Adipose tissue (tissue), 3 donors: ENCODE data around the gene CDC123. TPM values are rescaled to one million over a fixed set of nuclear protein-coding genes. Genes with fewer than 3 reads are reported as not detected.

Source experiments
- H3K27ac ChIP-seq: one replicate; pipeline ENCODE4 v1.5.1; 2013; ENCODE audit warnings: low read depth, low read length
- WGBS, 3 donors: extraction: QIAGEN DNeasy Blood & Tissue Kit; methylation state at CpG; one replicate each; pipeline ENCODE4 v1.1.7; 2013; 5-methylcytosine and 5-hydroxymethylcytosine counted together
- polyA plus RNA-seq, 3 donors: library from polyadenylated mRNA; stranded (reverse); fragments of 200-250 nt; gene quantifications; one replicate each; pipeline ENCODE4 v1.2.3, GENCODE V29; 2013
- donor health status: healthy with polysubstance abuse.
- donor health status: Bipolar disorder and iron deficiency.
- donor health status: healthy.

The CDC123 gene
- polyA plus RNA-seq, 3 donors: 23.9 to 54.3 (median 47.6) TPM

DNA sequence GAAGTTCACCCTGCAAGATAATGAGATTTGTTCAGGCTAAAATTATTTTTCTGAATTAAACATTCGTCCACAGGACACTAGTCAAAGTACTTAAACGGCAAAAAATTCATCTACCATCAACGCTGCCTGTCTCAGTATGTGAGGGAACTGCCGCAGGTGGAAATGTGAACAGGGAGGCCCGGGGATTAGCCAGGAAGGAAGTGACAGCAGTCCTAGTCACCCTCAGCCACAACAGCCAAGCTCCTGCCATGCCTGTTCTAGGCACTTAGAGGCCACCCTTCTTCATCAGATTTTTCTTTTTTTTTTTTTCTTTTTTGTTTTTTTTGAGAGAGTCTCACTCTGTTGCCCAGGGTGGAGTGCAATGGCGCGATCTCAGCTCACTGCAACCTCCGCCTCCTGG lies 9.7 kb upstream of the CDC123 start:
- 61 to 92% (median 72%) methylated on average over 8 of the region's 8 CpGs for whole genome bisulfite sequencing, 3 donors
- no peak overlapping the region for H3K27ac ChIP-seq

DNA sequence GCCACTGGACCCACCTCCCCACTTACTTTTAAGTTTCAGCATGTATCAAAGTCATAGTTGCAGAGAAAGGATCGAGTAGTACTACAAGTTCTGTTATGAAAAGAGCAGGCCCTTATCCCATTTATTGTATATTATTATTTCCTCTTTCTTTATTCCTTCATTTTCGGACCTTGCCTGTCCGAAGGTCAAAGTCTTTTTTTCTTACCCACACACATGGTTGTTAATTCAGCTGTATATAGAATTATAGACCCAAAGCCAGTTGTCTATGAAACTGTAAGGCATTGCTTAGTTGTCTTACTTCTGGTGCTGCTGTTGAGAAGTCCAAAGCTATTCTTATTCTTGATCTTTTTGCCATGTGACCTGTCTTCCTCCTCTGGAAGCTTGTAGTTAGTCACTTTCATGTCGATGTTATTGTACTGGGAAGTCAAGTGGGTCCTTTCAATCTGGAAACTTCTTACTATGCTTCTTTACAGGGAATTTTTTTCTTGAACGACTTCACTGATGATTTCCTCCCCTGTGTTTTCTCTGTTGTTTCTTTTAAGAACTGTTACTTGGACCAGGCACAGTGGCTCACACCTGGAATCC lies 8.6 kb upstream of the CDC123 start:
- H3K27ac ChIP-seq: no peak overlapping the region
- 80 to 85% (median 81%) methylated on average over 5 of the region's 5 CpGs for WGBS, 3 donors

DNA sequence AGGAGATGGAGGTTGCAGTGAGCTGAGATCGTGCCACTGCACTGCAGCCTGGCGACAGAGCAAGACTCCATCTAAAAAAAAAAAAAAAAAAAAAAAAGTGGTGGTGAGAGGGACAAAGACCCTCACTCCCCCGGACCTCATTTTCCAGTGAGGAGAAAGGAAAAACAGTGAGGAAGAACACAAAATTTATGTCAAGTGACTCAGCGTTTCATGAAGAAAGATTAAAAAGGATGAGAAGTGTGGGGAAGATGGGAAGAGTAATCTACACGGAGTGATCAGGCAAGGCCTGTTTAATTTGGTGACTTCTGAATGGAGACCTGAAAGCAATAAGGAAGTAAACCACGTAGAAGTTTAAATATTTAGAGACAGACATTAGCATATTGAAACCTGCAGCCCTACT lies 7.3 kb upstream of the CDC123 start:
- WGBS, 3 donors: 77 to 84% (median 81%) methylated on average over 6 of the region's 6 CpGs
- H3K27ac ChIP-seq: no peak overlapping the region

DNA sequence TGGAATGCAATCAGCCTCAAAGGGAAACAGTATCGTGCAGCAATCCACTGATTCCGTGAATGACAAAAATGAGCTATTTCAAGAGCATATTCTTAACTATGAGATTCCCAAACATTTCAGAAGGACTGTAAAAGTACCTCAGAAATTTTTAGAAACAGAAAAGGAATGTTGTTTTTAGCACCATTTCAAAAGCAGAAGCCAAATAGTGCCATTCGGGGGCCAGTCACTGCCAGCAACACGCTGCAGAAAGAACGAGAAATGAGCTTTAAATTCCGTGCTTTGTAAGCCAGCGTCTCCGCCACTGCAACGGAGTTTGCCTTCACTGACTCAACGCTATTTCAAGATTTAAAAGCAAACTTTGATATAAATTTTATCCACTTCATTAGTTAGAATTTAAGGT lies 6.6 kb upstream of the CDC123 start:
- H3K27ac ChIP-seq: no peak overlapping the region
- 93 to 98% (median 94%) methylated on average over 10 of the region's 10 CpGs for WGBS, 3 donors

GRCh38 chr10:12191715-12192114 lies 4.3 kb upstream of the CDC123 start:
- H3K27ac ChIP-seq: no peak overlapping the region

DNA sequence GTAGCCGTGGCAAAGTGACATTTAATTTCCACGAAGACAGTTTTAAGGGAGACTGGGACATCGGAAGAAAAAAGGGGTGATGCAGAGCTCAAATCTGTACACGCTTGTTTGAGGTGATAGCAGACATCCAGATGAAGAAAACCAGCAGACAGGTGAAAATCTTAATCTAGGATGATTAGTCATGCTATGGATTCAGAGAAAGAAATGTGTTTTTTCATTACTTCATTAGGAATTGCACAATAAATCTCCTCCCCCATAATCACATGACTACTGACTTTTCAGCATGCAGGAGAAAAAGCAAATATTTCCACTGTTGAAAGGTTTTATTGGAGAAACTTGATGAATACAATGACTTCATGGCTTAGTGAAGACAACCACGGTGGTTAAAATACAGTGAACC lies 2.8 kb upstream of the CDC123 start:
- H3K27ac ChIP-seq: no peak overlapping the region
- 77 to 83% (median 81%) methylated on average over 5 of the region's 5 CpGs for WGBS, 3 donors

More at GRCh38 chr10:12191715-12192114, 4.3 kb upstream of the CDC123 start:
- WGBS, 3 donors: 26 to 46% (median 44%) methylated on average over 3 of the region's 3 CpGs

- 2 to 9% (median 6%) methylated on average over 27 of the region's 27 CpGs for WGBS, 3 donors
- H3K27ac ChIP-seq: no peak overlapping the region
Measured at GRCh38 chr10:12194752-12195271, 1.2 kb upstream of the CDC123 start.

- peak overlapping the region; percentile 51 for H3K27ac ChIP-seq
- 0% methylated on average over 12 of the region's 12 CpGs for WGBS, 3 donors
Measured at GRCh38 chr10:12195281-12195602, 746 bp upstream of the CDC123 start.

GRCh38 chr10:12196531-12197211 lies 683 bp downstream of the CDC123 start:
- WGBS, 3 donors: 8 to 10% (median 8%) methylated on average over 15 of the region's 15 CpGs

DNA sequence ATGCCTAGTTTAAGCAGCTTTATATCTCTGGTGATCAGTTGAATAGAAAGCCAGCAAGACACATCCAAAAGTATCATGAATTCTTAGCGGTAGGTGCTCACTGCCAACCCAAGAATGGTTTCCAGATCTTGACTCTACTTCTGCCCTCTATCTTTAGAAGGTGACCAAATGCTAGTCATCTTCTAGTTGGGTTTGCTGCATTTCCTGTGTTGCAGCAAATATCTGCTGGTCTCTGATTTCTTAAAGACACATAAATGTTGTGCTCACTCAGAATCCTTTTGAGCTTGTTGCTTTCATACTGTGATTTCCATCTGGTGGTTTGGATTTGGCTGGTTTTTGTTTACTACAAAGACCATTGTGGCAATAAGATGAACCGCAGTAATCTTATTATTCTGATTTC lies 2.2 kb downstream of the CDC123 start:
- no peak overlapping the region for H3K27ac ChIP-seq
- 86 to 88% (median 87%) methylated on average over 2 of the region's 2 CpGs for whole genome bisulfite sequencing, 3 donors

More at GRCh38 chr10:12196531-12197211, 683 bp downstream of the CDC123 start:
- H3K27ac ChIP-seq: peak overlapping the region; percentile 51

DNA sequence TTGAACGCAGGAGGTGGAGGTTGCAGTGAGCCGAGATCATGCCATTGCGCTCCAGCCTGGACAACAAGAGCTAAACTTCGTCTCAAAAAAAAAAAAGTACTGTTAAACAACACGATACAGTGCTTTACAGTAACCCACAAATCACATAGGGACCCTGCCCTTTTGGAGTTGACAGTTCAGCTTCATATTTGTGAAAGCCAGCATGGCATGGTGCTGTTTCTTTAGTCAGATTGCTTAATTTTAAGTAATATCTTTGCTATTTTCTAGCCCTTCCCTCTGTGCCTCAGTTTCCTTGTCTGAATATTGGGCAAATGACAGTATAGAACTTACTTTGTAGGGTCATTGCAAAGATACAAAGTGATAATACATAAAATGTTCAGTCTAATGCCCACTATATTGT lies 4.9 kb downstream of the CDC123 start:
- H3K27ac ChIP-seq: no peak overlapping the region
- 95 to 98% (median 98%) methylated on average over 5 of the region's 5 CpGs for WGBS, 3 donors

GRCh38 chr10:12201543-12201942 lies 5.6 kb downstream of the CDC123 start:
- no peak overlapping the region for H3K27ac ChIP-seq
- 44 to 84% (median 70%) methylated on average over 3 of the region's 3 CpGs for WGBS, 3 donors

DNA sequence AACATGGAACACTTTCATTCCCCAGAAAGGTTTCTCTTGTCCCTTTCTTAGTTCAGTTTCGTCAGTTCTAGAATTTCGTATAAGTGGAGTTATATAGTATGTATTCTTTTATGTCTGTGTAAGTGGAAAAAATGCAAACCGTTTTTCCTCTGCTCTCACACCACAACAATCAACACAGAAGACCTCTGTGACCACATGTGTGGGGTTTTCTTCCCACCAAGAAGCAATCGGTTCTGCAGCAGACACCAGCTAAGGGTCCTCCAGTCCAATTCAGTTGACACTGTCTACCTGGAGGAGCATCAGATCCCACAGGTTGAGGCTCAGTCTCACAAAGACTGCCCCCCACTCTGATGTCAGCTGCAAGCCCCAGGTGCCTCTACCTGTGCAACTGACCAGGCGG lies 6.2 kb downstream of the CDC123 start:
- H3K27ac ChIP-seq: no peak overlapping the region
- WGBS, 3 donors: 84 to 87% (median 86%) methylated on average over 5 of the region's 5 CpGs

DNA sequence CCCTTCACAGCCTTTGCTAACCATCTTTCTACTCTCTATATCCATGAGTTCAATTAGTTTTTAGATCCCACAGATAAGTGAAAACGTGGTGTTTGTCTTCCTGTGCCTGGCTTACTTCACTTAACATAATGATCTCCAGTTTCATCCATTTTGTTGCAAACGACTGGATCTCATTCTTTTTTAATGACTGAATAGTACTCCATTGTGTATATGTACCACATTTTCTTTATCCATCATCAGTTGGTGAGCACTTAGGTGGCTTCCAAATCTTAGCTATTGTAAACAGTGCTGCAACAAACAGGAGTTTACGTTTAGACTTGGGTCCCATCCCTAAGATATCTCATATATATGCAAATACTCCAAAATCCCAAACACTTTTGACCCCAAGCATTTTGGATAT lies 9.1 kb downstream of the CDC123 start:
- 87 to 90% (median 89%) methylated on average over 3 of the region's 3 CpGs for WGBS, 3 donors
- H3K27ac ChIP-seq: no peak overlapping the region

DNA sequence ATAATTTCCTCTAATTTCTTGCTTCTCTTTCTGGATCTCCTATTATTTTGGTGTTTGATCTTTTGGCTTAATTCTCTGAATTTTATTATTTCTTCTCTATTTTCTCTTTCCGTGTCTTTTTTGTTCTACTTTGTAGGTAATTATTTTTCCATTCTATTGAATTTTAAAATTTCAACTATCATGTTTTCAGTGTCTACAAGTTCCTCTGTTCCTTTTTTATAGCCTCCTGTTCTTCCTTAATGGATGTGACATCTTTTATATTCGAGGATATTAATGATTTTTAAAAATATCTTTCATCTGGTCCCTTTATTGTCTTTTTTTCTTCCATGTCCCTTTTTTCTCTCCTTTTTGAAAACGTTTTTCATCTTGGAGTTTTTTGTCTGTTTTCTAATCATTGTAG lies 11.1 kb downstream of the CDC123 start:
- 80 to 87% (median 84%) methylated on average over 3 of the region's 3 CpGs for WGBS, 3 donors
- no peak overlapping the region for H3K27ac ChIP-seq

- no peak overlapping the region for H3K27ac ChIP-seq
- WGBS, 3 donors: 93 to 98% (median 97%) methylated on average over 5 of the region's 5 CpGs
Measured at GRCh38 chr10:12208460-12208859, 12.5 kb downstream of the CDC123 start.

- H3K27ac ChIP-seq: no peak overlapping the region
- 80 to 95% (median 92%) methylated on average over 3 of the region's 3 CpGs for WGBS, 3 donors
Measured at GRCh38 chr10:12212454-12212853, 16.5 kb downstream of the CDC123 start.

GRCh38 chr10:12213621-12214020 lies 17.6 kb downstream of the CDC123 start:
- H3K27ac ChIP-seq: no peak overlapping the region
- 56 to 78% (median 78%) methylated on average over 3 of the region's 3 CpGs for WGBS, 3 donors

DNA sequence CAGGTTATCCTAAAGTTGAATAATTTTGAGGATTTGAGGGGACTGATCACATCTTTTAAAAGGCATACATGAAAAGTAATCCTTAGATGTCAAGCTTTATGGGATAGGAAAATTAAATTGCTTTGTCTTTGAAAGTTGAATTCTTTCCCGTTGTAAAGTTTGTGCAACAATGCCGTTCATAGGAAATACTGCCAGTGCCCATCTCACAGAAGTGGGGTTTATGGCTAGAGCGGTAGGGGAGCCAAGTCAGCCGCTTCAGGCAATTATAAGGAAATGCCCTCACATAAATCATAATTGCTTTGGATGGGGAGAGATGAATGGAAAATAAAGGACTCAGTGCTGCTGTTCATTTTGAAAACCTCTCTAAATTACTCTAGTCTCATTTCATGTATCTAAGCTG lies 18.1 kb downstream of the CDC123 start:
- no peak overlapping the region for H3K27ac ChIP-seq
- 55 to 80% (median 63%) methylated on average over 4 of the region's 4 CpGs for WGBS, 3 donors

- 19 to 28% (median 21%) methylated on average over 6 of the region's 6 CpGs for WGBS, 3 donors
- no peak overlapping the region for H3K27ac ChIP-seq
Measured at GRCh38 chr10:12214763-12215218, 18.8 kb downstream of the CDC123 start.
